MM.1S (cell line): ENCODE results near the gene HINT3.
"Not testable (repeated sequence)": the region's sequence is repeated elsewhere in the genome, so short reads cannot be mapped to it uniquely, and the experiment has no call there.

Experiments
- DNase-seq: peaks from one replicate; pipeline ENCODE4 v3.0.0-alpha.2; 2015
- H2AFZ ChIP-seq: fragments of 300-600 bp; sonication (generic); 2 replicates; pipeline ENCODE4 v1.6.0; 2016; ENCODE audit warnings: antibody characterized with exemption, low read length
- H3F3A ChIP-seq: fragments of 300-600 bp; sonication (generic); 2 replicates; pipeline ENCODE4 v1.6.1; 2016; ENCODE audit warnings: mild to moderate bottlenecking, antibody characterized with exemption, low read length, moderate library complexity, mixed read lengths; ENCODE audit not compliant: insufficient read depth
- H3K27ac ChIP-seq: fragments of 300-600 bp; sonication (generic); 2 replicates; pipeline ENCODE4 v1.5.1; 2016; ENCODE audit warnings: mild to moderate bottlenecking, low read length
- H3K27me3 ChIP-seq: fragments of 300-600 bp; sonication (generic); replicated peaks from 2 replicates; pipeline ENCODE4 v1.6.0; 2016; ENCODE audit warnings: low read length; ENCODE audit not compliant: insufficient read depth
- H3K36me3 ChIP-seq: fragments of 300-600 bp; sonication (generic); replicated peaks from 2 replicates; pipeline ENCODE4 v1.6.1; 2016; ENCODE audit warnings: mild to moderate bottlenecking, low read length, mixed read lengths; ENCODE audit not compliant: insufficient read depth
- H3K4me1 ChIP-seq: fragments of 300-600 bp; sonication (generic); 2 replicates; pipeline ENCODE4 v1.6.1; 2016; ENCODE audit warnings: low read length, mixed read lengths
- H3K4me2 ChIP-seq: fragments of 300-600 bp; sonication (generic); 2 replicates; pipeline ENCODE4 v1.6.0; 2016; ENCODE audit warnings: low read depth, low read length
- H3K4me3 ChIP-seq: fragments of 300-600 bp; sonication (generic); 2 replicates; pipeline ENCODE4 v1.5.1; 2016; ENCODE audit warnings: low read length, mixed read lengths
- H3K79me2 ChIP-seq: fragments of 300-600 bp; sonication (generic); 2 replicates; pipeline ENCODE4 v1.6.1; 2016; ENCODE audit warnings: mixed run types, low read length, mixed read lengths
- H3K9ac ChIP-seq: fragments of 300-600 bp; sonication (generic); 2 replicates; pipeline ENCODE4 v1.6.1; 2016; ENCODE audit warnings: low read length, mixed read lengths
- H3K9me2 ChIP-seq: fragments of 300-600 bp; sonication (generic); replicated peaks from 2 replicates; pipeline ENCODE4 v1.6.1; 2016; ENCODE audit warnings: mild to moderate bottlenecking, low read length, mixed read lengths; ENCODE audit not compliant: insufficient read depth
- H3K9me3 ChIP-seq: fragments of 300-600 bp; sonication (generic); replicated peaks from 2 replicates; pipeline ENCODE4 v1.6.1; 2016; ENCODE audit warnings: mild to moderate bottlenecking, low read length, mixed read lengths; ENCODE audit not compliant: insufficient read depth
- H4K20me1 ChIP-seq: fragments of 300-600 bp; sonication (generic); 2 replicates; pipeline ENCODE4 v1.6.1; 2016; ENCODE audit warnings: mild to moderate bottlenecking, low read length, moderate library complexity, mixed read lengths; ENCODE audit not compliant: insufficient read depth
- CTCF ChIP-seq: fragments of 300-600 bp; sonication (generic); IDR thresholded peaks from 2 replicates; pipeline ENCODE4 v1.5.1; 2016; ENCODE audit warnings: antibody characterized with exemption, low read length, mixed read lengths
- EZH2 ChIP-seq: fragments of 300-600 bp; sonication (generic); optimal IDR thresholded peaks from 2 replicates; pipeline ENCODE3; 2017; ENCODE audit warnings: low read depth, mild to moderate bottlenecking, antibody characterized with exemption, low read length, mixed read lengths
- EZH2phosphoT487 ChIP-seq: fragments of 300-600 bp; sonication (generic); IDR thresholded peaks from 2 replicates; pipeline ENCODE4 v1.6.1; 2018; ENCODE audit warnings: antibody characterized with exemption, low read length

The HINT3 gene

GRCh38 chr6:125966569-125966968 lies 10.0 kb downstream of the HINT3 start:
- Histone ChIP-seq H3F3A (no peaks in the 10 kb centered on the region), H3K9ac (no peak overlapping the region), H3K27ac (no peak overlapping the region), H3K4me2 (no peak overlapping the region), H3K9me2 (no peaks in the 10 kb centered on the region), H4K20me1 (no peaks in the 10 kb centered on the region; the same call in 1 of the 2 replicates), H3K9me3 (no peaks in the 10 kb centered on the region), H2AFZ (no peak overlapping the region), H3K27me3 (no peaks in the 10 kb centered on the region), H3K79me2 (peaks cover 6% of the 10 kb centered on the region; the same call in 1 of the 2 replicates), H3K4me3 (no peak overlapping the region), H3K36me3 (no peaks in the 10 kb centered on the region), H3K4me1 (no peaks in the 10 kb centered on the region)
- TF ChIP-seq EZH2phosphoT487: no peak
- TF ChIP-seq EZH2: no peak
- no peak for TF ChIP-seq CTCF
- no peak for DNase-seq

- Histone ChIP-seq H2AFZ (no peak overlapping the region), H3K4me2 (no peak overlapping the region), H3K9me3 (no peaks in the 10 kb centered on the region), H3K79me2 (no peaks in the 10 kb centered on the region), H3K4me3 (no peak overlapping the region), H3K4me1 (no peaks in the 10 kb centered on the region), H3K9ac (no peak overlapping the region), H3K27me3 (no peaks in the 10 kb centered on the region), H3K27ac (no peak overlapping the region), H4K20me1 (no peaks in the 10 kb centered on the region; the same call in 1 of the 2 replicates), H3K36me3 (no peaks in the 10 kb centered on the region), H3K9me2 (no peaks in the 10 kb centered on the region), H3F3A (no peaks in the 10 kb centered on the region)
- TF ChIP-seq EZH2 (no peak), CTCF (no peak), EZH2phosphoT487 (no peak)
- DNase-seq: no peak
Observed at GRCh38 chr6:125968493-125968892, 11.9 kb downstream of the HINT3 start.

GRCh38 chr6:125970760-125971159 lies 14.2 kb downstream of the HINT3 start:
- Histone ChIP-seq H3K4me1 (no peaks in the 10 kb centered on the region), H4K20me1 (no peaks in the 10 kb centered on the region; the same call in 1 of the 2 replicates), H3K9me2 (no peaks in the 10 kb centered on the region), H2AFZ (no peak overlapping the region), H3K9me3 (no peaks in the 10 kb centered on the region), H3K36me3 (no peaks in the 10 kb centered on the region; the same call in 1 of the 2 replicates), H3K27me3 (no peaks in the 10 kb centered on the region), H3K4me2 (no peak overlapping the region), H3K9ac (no peak overlapping the region), H3K27ac (no peak overlapping the region), H3F3A (no peaks in the 10 kb centered on the region), H3K4me3 (no peak overlapping the region), H3K79me2 (no peaks in the 10 kb centered on the region)
- TF ChIP-seq CTCF (no peak), EZH2phosphoT487 (no peak), EZH2 (no peak)
- DNase-seq: no peak

- H3K9ac ChIP-seq, H3K27me3 ChIP-seq, H3K36me3 ChIP-seq, H3K4me1 ChIP-seq, H3K4me3 ChIP-seq, H3K79me2 ChIP-seq, H3K9me2 ChIP-seq, H3F3A ChIP-seq, H4K20me1 ChIP-seq, H3K4me2 ChIP-seq, H3K9me3 ChIP-seq, H3K27ac ChIP-seq, H2AFZ ChIP-seq, DNase-seq: not testable (repeated sequence)
Observed at GRCh38 chr6:125972478-125972877, 15.9 kb downstream of the HINT3 start.
